HEK293 (cell line): ENCODE results near the gene VPS51.
A peak's percentile ranks its signal among the peaks of the same experiment; 100 is the strongest.

Source experiments
- CTCF ChIA-PET: fragments of 350-600 bp; formaldehyde crosslinking; extraction: SDS; loops from one replicate; lab custom pipeline; 2021; ENCODE audit warnings: antibody characterized with exemption; lab: Yijun Ruan, JAX
- POLR2A ChIA-PET: fragments of 300-600 bp; formaldehyde crosslinking; extraction: SDS; loops from one replicate; lab custom pipeline; 2020; ENCODE audit warnings: antibody characterized with exemption, inconsistent platforms; lab: Yijun Ruan, JAX
- H3K27ac ChIP-seq: fragments of 200-500 bp; sonication (Bioruptor generic); 2 replicates; pipeline ENCODE4 v1.5.1; 2014; ENCODE audit warnings: low read depth, low read length, control low read depth, inconsistent platforms; ENCODE audit errors: extremely low read depth
- H3K36me3 ChIP-seq, 2 experiments: fragments of 200-500 bp in 1 of 2; sonication (Bioruptor generic) in 1 of 2; 1 replicate in 1 of 2; 2 replicates in 1 of 2; pipeline ENCODE4 v1.5.1; 2014 to 2017; ENCODE audit warnings: inconsistent platforms in 2 of 2, low read length in 2 of 2; ENCODE audit not compliant: control insufficient read depth in 2 of 2, insufficient read depth in 1 of 2
- H3K4me1 ChIP-seq: fragments of 200-500 bp; sonication (Bioruptor generic); 2 replicates; pipeline ENCODE4 v1.5.1; 2014; ENCODE audit warnings: mild to moderate bottlenecking, low read length, inconsistent platforms; ENCODE audit not compliant: control insufficient read depth, insufficient read depth
- H3K4me3 ChIP-seq: 2 replicates; pipeline ENCODE4 v1.5.1; 2011; ENCODE audit warnings: low read depth, mild to moderate bottlenecking, control low read depth, low read length, moderate library complexity
- H3K9me3 ChIP-seq: fragments of 200-500 bp; sonication (Bioruptor generic); 2 replicates; pipeline ENCODE4 v1.5.1; 2014; ENCODE audit warnings: low read depth, low read length, inconsistent platforms; ENCODE audit not compliant: control insufficient read depth, insufficient read depth
- EGR2 ChIP-seq: fragments of 450-650 bp; formaldehyde crosslinking; IDR thresholded peaks from 2 replicates; pipeline ENCODE4 v1.5.1; 2016; ENCODE audit warnings: low read depth, missing biosample characterization, missing genetic modification characterization
- HIC1 ChIP-seq: fragments of 450-650 bp; formaldehyde crosslinking; IDR thresholded peaks from 2 replicates; pipeline ENCODE4 v1.5.1; 2016; ENCODE audit warnings: missing biosample characterization, missing genetic modification characterization
- PBX3 ChIP-seq: sonication (generic); formaldehyde crosslinking; IDR thresholded peaks from 2 replicates; pipeline ENCODE4 v1.8.1; 2022; ENCODE audit warnings: mild to moderate bottlenecking, moderate library complexity, missing genetic modification reagents
- ZBTB26 ChIP-seq: fragments of 450-650 bp; formaldehyde crosslinking; optimal IDR thresholded peaks from 2 replicates; pipeline ENCODE3; 2016; ENCODE audit warnings: missing biosample characterization, mild to moderate bottlenecking, missing genetic modification characterization
- ZBTB48 ChIP-seq: fragments of 450-650 bp; formaldehyde crosslinking; IDR thresholded peaks from 2 replicates; pipeline ENCODE4 v1.5.1; 2016; ENCODE audit warnings: missing biosample characterization, missing genetic modification characterization
- ZBTB8A ChIP-seq: fragments of 450-650 bp; formaldehyde crosslinking; IDR thresholded peaks from 2 replicates; pipeline ENCODE4 v1.5.1; 2016; ENCODE audit warnings: missing biosample characterization, missing genetic modification characterization
- ZFHX2 ChIP-seq: fragments of 450-650 bp; formaldehyde crosslinking; conservative IDR thresholded peaks from 2 replicates; pipeline ENCODE4 v1.5.1; 2016; ENCODE audit warnings: missing biosample characterization, missing genetic modification characterization
- ZIC2 ChIP-seq: fragments of 450-650 bp; formaldehyde crosslinking; IDR thresholded peaks from 2 replicates; pipeline ENCODE4 v1.5.1; 2016; ENCODE audit warnings: missing biosample characterization, missing genetic modification characterization
- ZNF133 ChIP-seq: fragments of 450-650 bp; formaldehyde crosslinking; IDR thresholded peaks from 2 replicates; pipeline ENCODE4 v1.5.1; 2016; ENCODE audit warnings: missing biosample characterization, missing genetic modification characterization
- ZNF335 ChIP-seq: fragments of 450-650 bp; formaldehyde crosslinking; conservative IDR thresholded peaks from 2 replicates; pipeline ENCODE4 v1.5.1; 2016; ENCODE audit warnings: missing biosample characterization, missing genetic modification characterization
- ZNF350 ChIP-seq: fragments of 450-650 bp; formaldehyde crosslinking; IDR thresholded peaks from 2 replicates; pipeline ENCODE4 v1.5.0; 2017; ENCODE audit warnings: missing biosample characterization, mild to moderate bottlenecking, missing genetic modification characterization
- ZNF423 ChIP-seq: fragments of 450-650 bp; formaldehyde crosslinking; IDR thresholded peaks from 2 replicates; pipeline ENCODE4 v1.5.1; 2016; ENCODE audit warnings: missing biosample characterization, missing genetic modification characterization
- ZNF585B ChIP-seq: fragments of 450-650 bp; formaldehyde crosslinking; IDR thresholded peaks from 2 replicates; pipeline ENCODE4 v1.5.1; 2016; ENCODE audit warnings: missing biosample characterization, missing genetic modification characterization
- ZNF600 ChIP-seq: fragments of 450-650 bp; formaldehyde crosslinking; IDR thresholded peaks from 2 replicates; pipeline ENCODE4 v1.5.1; 2016; ENCODE audit warnings: missing biosample characterization, missing genetic modification characterization
- ZNF692 ChIP-seq: fragments of 450-650 bp; formaldehyde crosslinking; IDR thresholded peaks from 2 replicates; pipeline ENCODE4 v1.5.1; 2016; ENCODE audit warnings: missing biosample characterization, missing genetic modification characterization
- ZXDB ChIP-seq: fragments of 450-650 bp; formaldehyde crosslinking; IDR thresholded peaks from 2 replicates; pipeline ENCODE4 v1.5.1; 2016; ENCODE audit warnings: missing biosample characterization, missing genetic modification characterization

The VPS51 gene

GRCh38 chr11:65115361-65116082 is 19.5 kb downstream of the VPS51 start:
- Histone ChIP-seq H3K27ac (no peak overlapping the region), H3K4me3 (no peak overlapping the region), H3K9me3 (no peaks in the 10 kb centered on the region), H3K36me3 (peaks cover 3 to 52% of the 10 kb centered on the region in 2 experiments; a peak in 2 of 3 replicates), H3K4me1 (peaks cover 6% of the 10 kb centered on the region)
- ChIA-PET CTCF (interaction anchor here (0.9 to 2.9 kb wide), 3 partner anchors 16 to 269 kb away, joined by 3 to 11 read pairs (median 4); no protein-coding TSS in a partner anchor), POLR2A (interaction anchor here (1.1 to 1.7 kb wide), 3 partner anchors 18 to 90 kb away, joined by 3 read pairs; no protein-coding TSS in a partner anchor)
- 0 out of 2 replicates have a peak, but pooled peaks have one; percentile 24 for TF ChIP-seq HIC1
- TF ChIP-seq ZNF350 (tag by site-specific recombination), result no peak

GRCh38 chr11:65116370-65117205 is 20.6 kb downstream of the VPS51 start:
- Histone ChIP-seq H3K36me3 (peaks cover 3 to 62% of the 10 kb centered on the region in 2 experiments; a peak in 2 of 3 replicates), H3K27ac (peak overlapping the region; percentile 78), H3K4me1 (peaks cover 6% of the 10 kb centered on the region), H3K4me3 (peak overlapping the region; percentile 67), H3K9me3 (no peaks in the 10 kb centered on the region)
- ChIA-PET CTCF (interaction anchor here (0.9 to 2.9 kb wide), 6 partner anchors 9 to 270 kb away, joined by 4 to 11 read pairs (median 5); partner anchors contain the start of gene CAPN1), POLR2A (interaction anchor here (1.1 to 1.8 kb wide), 8 partner anchors 14 to 338 kb away, joined by 3 to 8 read pairs (median 4); partner anchors contain the start of genes CAPN1, SF1 and VPS51)
- TF ChIP-seq EGR2 (tag by site-specific recombination) (peak; percentile 32; the same call in 1 of the 2 replicates), ZBTB26 (peak; percentile 92), ZNF423 (tag by site-specific recombination) (0 out of 2 replicates have a peak, but pooled peaks have one; percentile 13), ZIC2 (tag by site-specific recombination) (peak; percentile 91), PBX3 (CRISPR knock-in tag) (no peak), ZNF133 (no peak), ZXDB (peak; percentile 59), ZBTB8A (tag by site-specific recombination) (peak; percentile 82), HIC1 (peak; percentile 64; the same call in 1 of the 2 replicates), ZBTB48 (peak; percentile 36; the same call in 1 of the 2 replicates), ZNF692 (tag by site-specific recombination) (peak; percentile 53; the same call in 1 of the 2 replicates), ZFHX2 (tag by site-specific recombination) (0 out of 2 replicates have a peak, but pooled peaks have one; percentile 31), ZNF600 (no peak), ZNF335 (peak; percentile 76; the same call in 1 of the 2 replicates), ZNF585B (tag by site-specific recombination) (no peak)
